GM13976 (cell line): Measurements from ENCODE around the gene MRPL33.

Experiments
- DNase-seq: peaks from one replicate; pipeline ENCODE4 v3.0.0; 2012; ENCODE audit warnings: low spot score
- in situ Hi-C: fragments of 300-500 bp; cut with MboI; formaldehyde crosslinking; loops from one replicate; pipeline ENCODE4 v1.12.0; 2022; ENCODE audit warnings: low sequenced_read_pairs, mixed read lengths, inconsistent platforms; ENCODE audit not compliant: unreplicated experiment
- TF ChIP-seq, protein P1 (sequence below): IDR thresholded peaks from 2 replicates; pipeline ENCODE4 v1.5.1; 2012; ENCODE audit warnings: borderline replicate concordance, mild to moderate bottlenecking; ENCODE audit not compliant: insufficient read depth; ENCODE audit errors: extremely low read depth, missing control alignments, control extremely low read depth

Gene MRPL33

DNA sequence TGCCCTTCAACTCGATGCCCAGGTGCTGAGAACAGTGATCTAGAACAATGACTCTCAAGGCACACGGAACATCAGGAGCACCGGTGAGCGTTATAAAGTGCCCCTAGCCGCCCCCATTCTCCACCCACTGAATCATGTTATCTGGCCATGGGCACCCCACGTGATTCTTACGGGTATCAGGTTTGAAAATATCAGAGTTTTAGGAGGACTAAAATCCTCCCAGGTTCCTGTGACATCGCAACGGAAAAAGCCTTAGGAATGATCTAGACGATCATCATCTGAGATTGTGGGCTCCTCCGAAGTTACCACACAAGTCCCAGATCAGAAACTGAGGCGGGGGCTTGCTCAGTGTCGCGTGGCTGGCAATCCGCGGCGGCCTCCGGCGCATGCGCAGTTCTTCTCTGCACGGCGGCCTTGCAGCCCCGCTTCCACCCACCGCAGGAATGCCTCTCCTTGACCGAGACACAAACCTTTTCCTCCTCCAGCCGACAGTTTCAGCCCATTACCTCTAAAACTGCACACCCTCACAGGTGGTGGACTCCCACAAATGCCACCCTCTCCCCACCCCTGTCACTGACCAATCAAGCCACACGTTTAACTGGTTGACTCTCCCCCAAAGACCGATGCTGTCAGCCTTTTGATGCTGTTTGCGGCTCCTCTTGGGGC lies 5.8 kb upstream of the MRPL33 start:
- in situ Hi-C loops = no loop called here
- peak; percentile 55 for DNase-seq
- TF ChIP-seq, protein P1, sequence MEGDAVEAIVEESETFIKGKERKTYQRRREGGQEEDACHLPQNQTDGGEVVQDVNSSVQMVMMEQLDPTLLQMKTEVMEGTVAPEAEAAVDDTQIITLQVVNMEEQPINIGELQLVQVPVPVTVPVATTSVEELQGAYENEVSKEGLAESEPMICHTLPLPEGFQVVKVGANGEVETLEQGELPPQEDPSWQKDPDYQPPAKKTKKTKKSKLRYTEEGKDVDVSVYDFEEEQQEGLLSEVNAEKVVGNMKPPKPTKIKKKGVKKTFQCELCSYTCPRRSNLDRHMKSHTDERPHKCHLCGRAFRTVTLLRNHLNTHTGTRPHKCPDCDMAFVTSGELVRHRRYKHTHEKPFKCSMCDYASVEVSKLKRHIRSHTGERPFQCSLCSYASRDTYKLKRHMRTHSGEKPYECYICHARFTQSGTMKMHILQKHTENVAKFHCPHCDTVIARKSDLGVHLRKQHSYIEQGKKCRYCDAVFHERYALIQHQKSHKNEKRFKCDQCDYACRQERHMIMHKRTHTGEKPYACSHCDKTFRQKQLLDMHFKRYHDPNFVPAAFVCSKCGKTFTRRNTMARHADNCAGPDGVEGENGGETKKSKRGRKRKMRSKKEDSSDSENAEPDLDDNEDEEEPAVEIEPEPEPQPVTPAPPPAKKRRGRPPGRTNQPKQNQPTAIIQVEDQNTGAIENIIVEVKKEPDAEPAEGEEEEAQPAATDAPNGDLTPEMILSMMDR = no peak

GRCh38 chr2:27766287-27766661 lies 5.2 kb upstream of the MRPL33 start:
- in situ Hi-C loops = no loop called here
- TF ChIP-seq, protein P1 = no peak
- no peak for DNase-seq

GRCh38 chr2:27771202-27771547 lies 344 bp upstream of the MRPL33 start:
- TF ChIP-seq, protein P1 = no peak
- DNase-seq = no peak
- in situ Hi-C loops = no loop called here

DNA sequence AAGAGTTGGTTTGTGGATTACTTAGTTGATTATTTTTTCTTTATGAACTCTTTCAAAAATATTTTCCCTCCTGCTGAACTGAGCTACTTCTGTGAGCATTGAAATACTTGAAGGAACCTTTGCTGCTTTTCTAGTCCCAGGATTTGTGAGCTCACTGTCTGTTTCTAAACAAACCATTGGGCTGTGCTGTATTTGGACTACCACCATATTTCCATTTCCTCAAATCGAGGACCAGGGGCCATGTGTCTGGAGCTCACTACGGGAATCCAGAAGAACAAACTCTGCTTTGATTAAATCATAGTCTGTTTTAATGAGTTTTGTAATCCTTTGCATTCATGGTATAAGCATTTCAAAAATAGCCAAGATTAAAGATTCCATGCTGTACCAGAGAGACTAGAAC lies 1.3 kb downstream of the MRPL33 start:
- no peak for DNase-seq
- TF ChIP-seq, protein P1 = no peak
- in situ Hi-C loops = no loop called here

DNA sequence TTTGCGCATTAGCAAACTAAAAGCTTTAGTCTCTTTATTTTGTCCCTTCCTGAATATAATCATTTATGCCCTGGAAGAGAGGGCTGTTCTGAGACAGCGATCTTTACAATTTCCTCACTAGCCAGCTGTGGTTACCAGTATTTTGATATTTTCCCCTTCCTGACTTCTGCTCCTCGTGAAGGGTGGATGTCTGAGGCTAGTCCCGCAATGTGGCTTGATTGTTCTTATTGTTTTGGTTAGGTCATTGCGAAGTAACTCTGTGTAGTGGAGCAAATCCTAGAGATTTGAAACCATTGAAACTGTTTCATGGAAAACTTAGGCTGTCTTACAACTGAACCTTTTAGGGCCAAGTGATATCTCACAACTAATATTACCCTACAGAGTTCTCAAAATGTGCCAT lies 2.4 kb downstream of the MRPL33 start:
- in situ Hi-C loops = no loop called here
- TF ChIP-seq, protein P1 = peak; percentile 4
- no peak for DNase-seq

DNA sequence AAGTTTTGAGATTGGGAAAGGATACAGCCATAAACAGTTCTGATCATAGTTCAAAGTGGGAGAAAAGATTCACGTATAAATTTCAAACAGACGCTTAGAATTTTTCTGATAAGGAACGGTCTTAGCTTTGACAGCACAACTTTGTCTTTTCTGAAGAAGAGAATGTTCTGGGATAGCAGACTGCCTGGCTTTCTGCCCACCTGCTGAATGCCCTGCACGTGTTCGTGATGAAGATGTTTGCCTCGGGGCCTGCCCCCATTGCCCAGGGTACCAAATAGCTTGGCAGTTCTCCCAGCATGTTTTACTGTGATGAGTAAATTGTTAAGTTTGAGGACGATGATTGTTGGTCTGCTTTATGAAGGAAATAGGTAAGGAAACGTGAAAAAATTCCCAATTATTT lies 4.6 kb downstream of the MRPL33 start:
- TF ChIP-seq, protein P1 = no peak
- in situ Hi-C loops = no loop called here
- no peak for DNase-seq
